ENCODE measurements around the gene TMEM258. TPM values are rescaled to one million over a fixed set of nuclear protein-coding genes. Genes with fewer than 3 reads are reported as not detected.

TMEM258 gene
- total RNA-seq, 4 donors from 2014 or later = 36.5 to 51.8 (median 47.2) TPM

DNA sequence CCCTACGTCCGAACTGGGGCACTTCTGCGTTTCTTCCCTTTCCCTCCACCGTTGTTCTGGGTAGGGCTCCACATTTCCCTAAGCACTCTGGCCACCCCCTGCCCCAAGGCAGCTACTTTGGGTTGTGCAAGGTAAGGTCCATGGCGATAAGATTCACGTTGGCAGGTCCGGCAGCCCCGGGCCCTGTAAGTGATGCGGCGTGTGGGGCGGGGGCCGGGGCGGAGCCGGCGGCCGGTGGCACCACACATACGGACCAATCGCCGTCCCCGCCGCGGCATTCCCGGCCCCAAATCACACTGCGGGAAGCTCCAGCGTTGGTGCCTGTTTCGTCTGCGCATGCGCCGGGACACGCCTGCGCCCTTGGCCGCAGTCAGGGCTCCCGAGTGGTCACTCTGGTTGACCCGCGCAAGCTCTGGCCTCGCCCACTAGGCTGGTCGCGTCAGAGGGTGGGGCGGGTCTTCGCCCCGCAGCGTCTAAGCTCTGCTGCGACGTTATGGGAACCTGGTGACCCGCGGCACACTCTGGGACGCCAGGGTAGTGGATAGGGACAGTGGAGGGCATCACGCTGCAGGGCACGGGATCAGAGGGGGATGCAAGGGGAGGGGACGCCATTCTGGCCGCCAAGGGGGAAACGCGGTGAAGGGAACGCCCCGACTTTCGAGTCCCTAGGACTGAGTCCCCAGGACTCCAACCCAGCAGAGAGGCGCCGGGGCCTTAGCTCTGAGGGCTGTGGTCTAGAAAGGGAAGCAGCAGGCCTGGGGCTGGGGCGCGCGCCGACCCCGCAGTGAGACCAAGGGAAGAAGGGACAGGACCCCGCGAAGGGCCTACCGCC is 22.8 kb upstream of the TMEM258 start:
- H3K27ac ChIP-seq = peak overlapping the region; percentile 87 to 92 (median 90)
- TF ChIP-seq POLR2A (IDR thresholded peaks at IDR 0.05) = peak; percentile 89 to 92
- TF ChIP-seq, protein P1, sequence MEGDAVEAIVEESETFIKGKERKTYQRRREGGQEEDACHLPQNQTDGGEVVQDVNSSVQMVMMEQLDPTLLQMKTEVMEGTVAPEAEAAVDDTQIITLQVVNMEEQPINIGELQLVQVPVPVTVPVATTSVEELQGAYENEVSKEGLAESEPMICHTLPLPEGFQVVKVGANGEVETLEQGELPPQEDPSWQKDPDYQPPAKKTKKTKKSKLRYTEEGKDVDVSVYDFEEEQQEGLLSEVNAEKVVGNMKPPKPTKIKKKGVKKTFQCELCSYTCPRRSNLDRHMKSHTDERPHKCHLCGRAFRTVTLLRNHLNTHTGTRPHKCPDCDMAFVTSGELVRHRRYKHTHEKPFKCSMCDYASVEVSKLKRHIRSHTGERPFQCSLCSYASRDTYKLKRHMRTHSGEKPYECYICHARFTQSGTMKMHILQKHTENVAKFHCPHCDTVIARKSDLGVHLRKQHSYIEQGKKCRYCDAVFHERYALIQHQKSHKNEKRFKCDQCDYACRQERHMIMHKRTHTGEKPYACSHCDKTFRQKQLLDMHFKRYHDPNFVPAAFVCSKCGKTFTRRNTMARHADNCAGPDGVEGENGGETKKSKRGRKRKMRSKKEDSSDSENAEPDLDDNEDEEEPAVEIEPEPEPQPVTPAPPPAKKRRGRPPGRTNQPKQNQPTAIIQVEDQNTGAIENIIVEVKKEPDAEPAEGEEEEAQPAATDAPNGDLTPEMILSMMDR (IDR thresholded peaks at IDR 0.05 in 4 of 5, conservative IDR thresholded peaks at IDR 0.05 in 1 of 5) = no peak
- peaks cover 5 to 11% of the 10 kb centered on the region in 2 donors for H3K4me1 ChIP-seq
- intact Hi-C loops (cut with DNase I; ENCODE audit: low total_unique reads) (loop anchor here (1.0 to 5.0 kb wide), 2 partner anchors 76 to 157 kb away; partner anchors contain the start of gene FADS3), in situ Hi-C loops (cut with MboI; ENCODE audit: low sequenced_read_pairs in 4 of 4) (no loop called here)
- H3K27me3 ChIP-seq = no peaks in the 10 kb centered on the region
- ATAC-seq (peak; percentile 74 to 79), DNase-seq (peak; percentile 86 to 95)
- H3K9me3 ChIP-seq = no peaks in the 10 kb centered on the region
- peak overlapping the region; percentile 64 to 88 (median 80) for H3K4me3 ChIP-seq
- no peaks in the 10 kb centered on the region for H3K36me3 ChIP-seq

DNA sequence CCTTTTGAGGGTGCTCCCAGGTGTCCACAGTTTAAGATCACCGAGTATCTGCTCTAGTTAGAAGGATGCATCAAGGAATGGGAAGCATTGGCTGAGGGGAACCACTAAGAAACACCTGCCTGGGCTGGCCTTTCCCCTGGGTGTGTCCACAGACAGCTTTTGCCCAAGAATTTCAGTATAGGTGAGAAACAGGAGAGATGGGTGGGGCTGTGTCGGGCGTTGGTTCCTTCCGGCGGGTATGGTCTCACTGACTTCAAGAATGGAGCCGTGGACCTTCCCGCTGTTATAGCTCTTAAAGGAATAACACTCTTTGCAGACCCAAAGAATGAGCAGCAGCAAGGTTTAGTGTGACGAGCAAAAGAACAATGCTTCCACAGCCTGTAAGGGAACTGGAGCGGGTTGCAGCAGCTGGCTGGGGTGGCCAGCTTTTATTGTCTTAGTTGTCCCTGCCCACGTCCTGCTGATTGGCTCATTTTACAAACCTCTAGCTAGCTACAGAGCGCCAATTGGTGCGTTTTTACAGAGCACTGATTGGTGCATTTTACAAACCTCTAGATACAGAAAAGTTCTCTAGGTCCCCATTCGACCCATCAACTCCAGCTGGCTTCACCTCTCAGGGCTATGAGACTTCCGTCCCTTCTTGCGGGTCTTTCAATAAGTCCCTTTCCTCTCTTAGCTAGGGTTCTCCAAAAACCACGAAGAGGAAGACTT is 22.0 kb upstream of the TMEM258 start:
- in situ Hi-C loops (cut with MboI; ENCODE audit: low sequenced_read_pairs in 4 of 4) (no loop called here), intact Hi-C loops (cut with DNase I; ENCODE audit: low total_unique reads) (no loop called here)
- DNase-seq = no peak
- H3K27ac ChIP-seq = peak overlapping the region; percentile 87 to 92 (median 90)
- H3K9me3 ChIP-seq = no peaks in the 10 kb centered on the region
- TF ChIP-seq, protein P1 (IDR thresholded peaks at IDR 0.05 in 4 of 5, conservative IDR thresholded peaks at IDR 0.05 in 1 of 5) = no peak
- no peak for TF ChIP-seq POLR2A (IDR thresholded peaks at IDR 0.05)
- H3K36me3 ChIP-seq = no peaks in the 10 kb centered on the region
- no peaks in the 10 kb centered on the region for H3K27me3 ChIP-seq
- H3K4me1 ChIP-seq = peaks cover 0 to 11% of the 10 kb centered on the region in 2 donors
- H3K4me3 ChIP-seq = peak overlapping the region; percentile 64 to 88 (median 80)
- no peak for ATAC-seq

DNA sequence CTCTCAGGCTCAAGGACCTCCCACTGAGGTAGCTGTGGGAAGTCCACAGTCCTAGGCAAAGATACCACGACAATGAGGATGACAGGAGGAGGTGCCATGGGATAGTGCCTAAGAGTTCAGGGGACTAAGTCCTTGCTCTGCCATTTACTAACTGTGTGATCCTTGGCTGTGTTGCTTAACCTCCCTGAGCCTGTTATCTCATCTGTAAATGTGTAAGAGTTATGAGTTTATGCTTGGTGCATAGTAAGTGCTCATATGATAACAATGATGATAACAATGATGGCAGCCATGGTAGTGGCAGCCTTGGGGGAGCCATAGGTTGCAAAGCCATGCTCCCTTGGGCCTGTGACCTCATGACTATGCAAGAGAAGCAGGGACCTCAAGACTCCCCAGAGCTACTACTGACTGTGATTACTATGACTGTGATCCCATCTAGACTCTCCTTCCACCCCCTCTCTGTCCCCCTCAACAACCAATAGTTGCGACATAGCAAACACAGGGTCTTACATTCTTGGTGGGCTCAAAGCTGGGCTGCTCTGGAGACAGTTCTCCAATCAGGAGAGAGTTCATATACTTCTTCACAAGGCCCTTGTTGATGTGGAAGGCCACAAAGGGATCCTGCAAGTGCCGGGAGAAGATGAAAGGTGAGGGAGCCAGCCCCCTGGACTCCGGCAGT is 20.5 kb upstream of the TMEM258 start:
- in situ Hi-C loops (cut with MboI; ENCODE audit: low sequenced_read_pairs in 4 of 4) (no loop called here), intact Hi-C loops (cut with DNase I; ENCODE audit: low total_unique reads) (no loop called here)
- Histone ChIP-seq H3K27me3 (no peaks in the 10 kb centered on the region), H3K4me1 (peaks cover 0 to 11% of the 10 kb centered on the region in 2 donors), H3K9me3 (no peaks in the 10 kb centered on the region), H3K36me3 (no peaks in the 10 kb centered on the region), H3K4me3 (no peak overlapping the region), H3K27ac (no peak overlapping the region)
- no peak for DNase-seq
- ATAC-seq = no peak
- TF ChIP-seq, protein P1 (IDR thresholded peaks at IDR 0.05 in 4 of 5, conservative IDR thresholded peaks at IDR 0.05 in 1 of 5) = no peak
- TF ChIP-seq POLR2A (IDR thresholded peaks at IDR 0.05) = no peak

DNA sequence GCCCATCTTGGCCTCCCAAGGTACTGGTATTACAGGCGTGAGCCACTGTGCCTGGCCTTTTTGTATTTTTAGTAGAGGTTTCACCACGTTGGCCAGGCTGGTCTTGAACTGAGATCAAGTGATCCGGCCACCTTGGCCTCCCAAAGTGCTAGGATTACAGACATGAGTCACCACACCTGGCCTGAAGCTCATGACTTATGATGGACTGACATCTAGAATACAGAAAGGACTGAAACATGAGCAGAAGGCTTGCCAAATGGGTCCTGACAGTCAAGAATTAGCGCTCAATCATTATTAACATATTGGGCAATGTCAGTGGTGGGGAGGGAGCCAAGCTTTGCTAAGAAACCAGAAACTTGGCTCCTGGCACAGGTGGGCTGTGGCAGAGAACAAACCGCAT is 19.4 kb upstream of the TMEM258 start:
- TF ChIP-seq, protein P1 (IDR thresholded peaks at IDR 0.05 in 4 of 5, conservative IDR thresholded peaks at IDR 0.05 in 1 of 5) = no peak
- no peak for TF ChIP-seq POLR2A (IDR thresholded peaks at IDR 0.05)
- intact Hi-C loops (cut with DNase I; ENCODE audit: low total_unique reads) (no loop called here), in situ Hi-C loops (cut with MboI; ENCODE audit: low sequenced_read_pairs in 4 of 4) (no loop called here)
- DNase-seq (peak in 1 of 2 donors; percentile 64), ATAC-seq (peak; percentile 28)
- H3K4me1 ChIP-seq = peaks cover 0 to 5% of the 10 kb centered on the region in 2 donors
- H3K27me3 ChIP-seq = no peaks in the 10 kb centered on the region
- no peaks in the 10 kb centered on the region for H3K9me3 ChIP-seq
- H3K36me3 ChIP-seq = no peaks in the 10 kb centered on the region
- H3K27ac ChIP-seq = peak overlapping the region in 2 of 4 donors; percentile 16 to 21
- H3K4me3 ChIP-seq = no peak overlapping the region

All from gastrocnemius medialis (tissue), 4 donors.